CD4-positive, alpha-beta T cell treated with Interleukin-6 at 100 ng/mL for 8 hours (primary cell): Measurements from ENCODE around the gene OR4F15.
"Not testable (repeated sequence)": the region's sequence is repeated elsewhere in the genome, so short reads cannot be mapped to it uniquely, and the experiment has no call there.

Experiments
- DNase-seq: peaks from one replicate; pipeline ENCODE4 v3.0.0-alpha.2; 2020; ENCODE audit warnings: mixed read lengths, low spot score

The OR4F15 gene

GRCh38 chr15:101811902-101812301 is at the start of gene OR4F15:
Gene OR4F15 (plus strand): TSS chr15:101812202. CDS start chr15:101818187, 5,985 bp downstream.
- DNase-seq, result no peak

- DNase-seq, result not testable (repeated sequence)
Measured at GRCh38 chr15:101764669-101765339, 47.2 kb upstream of the OR4F15 start.

- not testable (repeated sequence) for DNase-seq
Measured at GRCh38 chr15:101765340-101765671, 46.7 kb upstream of the OR4F15 start.

GRCh38 chr15:101765772-101766456 is 46.1 kb upstream of the OR4F15 start:
- no peak for DNase-seq

GRCh38 chr15:101767083-101767640 is 44.8 kb upstream of the OR4F15 start:
- not testable (repeated sequence) for DNase-seq

- DNase-seq, result no peak
Measured at GRCh38 chr15:101772921-101773320, 39.1 kb upstream of the OR4F15 start.

GRCh38 chr15:101773496-101774100 is 38.4 kb upstream of the OR4F15 start:
- DNase-seq, result no peak

- DNase-seq, result no peak
Measured at GRCh38 chr15:101775136-101775535, 36.9 kb upstream of the OR4F15 start.

GRCh38 chr15:101778576-101778975 is 33.4 kb upstream of the OR4F15 start:
- DNase-seq, result not testable (repeated sequence)

- not testable (repeated sequence) for DNase-seq
Measured at GRCh38 chr15:101780225-101780624, 31.8 kb upstream of the OR4F15 start.

- no peak for DNase-seq
Measured at GRCh38 chr15:101781928-101782327, 30.1 kb upstream of the OR4F15 start.

- no peak for DNase-seq
Measured at GRCh38 chr15:101784644-101785043, 27.4 kb upstream of the OR4F15 start.

GRCh38 chr15:101786422-101786821 is 25.6 kb upstream of the OR4F15 start:
- not testable (repeated sequence) for DNase-seq

GRCh38 chr15:101788001-101788400 is 24.0 kb upstream of the OR4F15 start:
- DNase-seq, result not testable (repeated sequence)

GRCh38 chr15:101788503-101789269 is 23.3 kb upstream of the OR4F15 start:
- DNase-seq, result not testable (repeated sequence)

GRCh38 chr15:101790748-101791147 is 21.3 kb upstream of the OR4F15 start:
- not testable (repeated sequence) for DNase-seq

GRCh38 chr15:101793981-101794380 is 18.0 kb upstream of the OR4F15 start:
- DNase-seq, result not testable (repeated sequence)

- DNase-seq, result no peak
Measured at GRCh38 chr15:101795455-101795854, 16.5 kb upstream of the OR4F15 start.

GRCh38 chr15:101799665-101800064 is 12.3 kb upstream of the OR4F15 start:
- DNase-seq, result no peak

GRCh38 chr15:101801048-101801447 is 11.0 kb upstream of the OR4F15 start:
- no peak for DNase-seq

- no peak for DNase-seq
Measured at GRCh38 chr15:101803209-101803608, 8.8 kb upstream of the OR4F15 start, which contains the start of gene OR4F6. Gene OR4F6 (plus strand): TSS chr15:101803509. CDS start chr15:101805720, 2,211 bp downstream.

- DNase-seq, result no peak
Measured at GRCh38 chr15:101803676-101804075, 8.3 kb upstream of the OR4F15 start.
